Stimulated activated naive CD8-positive, alpha-beta T cell treated with anti-CD3 and anti-CD28 coated beads, Interleukin-15, Interleukin-2, amounts not matched to agents 100 ng/mL and 50 ng/mL, for 24 hours (primary cell): ENCODE results near the gene ERBB3.
"Not testable (repeated sequence)": the region's sequence is repeated elsewhere in the genome, so short reads cannot be mapped to it uniquely, and the experiment has no call there.

Experiments
- H3K27ac Mint-ChIP-seq: one replicate; pipeline ENCODE4 v1.8.0; 2021; ENCODE audit warnings: mild to moderate bottlenecking, mixed read lengths
- H3K27me3 Mint-ChIP-seq: one replicate; pipeline ENCODE4 v1.8.0; 2021; ENCODE audit warnings: mixed read lengths
- H3K36me3 Mint-ChIP-seq: one replicate; pipeline ENCODE4 v1.8.0; 2021; ENCODE audit warnings: low read depth, mixed read lengths
- H3K4me1 Mint-ChIP-seq: one replicate; pipeline ENCODE4 v1.8.0; 2021; ENCODE audit warnings: low read depth, mixed read lengths
- H3K4me3 Mint-ChIP-seq: one replicate; pipeline ENCODE4 v1.8.0; 2021; ENCODE audit warnings: mild to moderate bottlenecking, mixed read lengths
- H3K9me3 Mint-ChIP-seq: one replicate; pipeline ENCODE4 v1.8.0; 2021; ENCODE audit warnings: mixed read lengths

Gene ERBB3

DNA sequence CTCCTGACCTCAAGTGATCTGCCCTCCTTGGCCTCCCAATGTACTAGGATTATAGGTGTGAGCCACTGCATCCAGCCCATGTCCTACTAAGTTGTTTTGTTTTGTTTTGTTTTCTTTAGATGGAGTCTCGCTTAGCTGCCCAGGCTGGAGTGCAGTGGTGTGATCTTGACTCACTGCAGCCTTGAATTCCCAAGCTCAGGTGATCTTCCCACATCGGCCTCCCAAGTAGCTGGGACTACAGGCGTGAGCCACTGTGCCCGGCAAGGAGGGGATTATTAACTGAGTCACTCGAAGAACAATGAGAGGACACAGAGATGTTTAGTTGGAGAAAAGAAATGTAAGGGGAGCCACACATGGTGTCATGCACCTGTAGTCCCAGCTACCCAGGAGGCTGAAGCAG is 18.0 kb upstream of the ERBB3 start:
- no peak overlapping the region for H3K4me3 Mint-ChIP-seq
- H3K27ac Mint-ChIP-seq = no peak overlapping the region
- H3K27me3 Mint-ChIP-seq = no peaks in the 10 kb centered on the region
- no peaks in the 10 kb centered on the region for H3K36me3 Mint-ChIP-seq
- no peaks in the 10 kb centered on the region for H3K9me3 Mint-ChIP-seq
- H3K4me1 Mint-ChIP-seq = peaks cover 3% of the 10 kb centered on the region

DNA sequence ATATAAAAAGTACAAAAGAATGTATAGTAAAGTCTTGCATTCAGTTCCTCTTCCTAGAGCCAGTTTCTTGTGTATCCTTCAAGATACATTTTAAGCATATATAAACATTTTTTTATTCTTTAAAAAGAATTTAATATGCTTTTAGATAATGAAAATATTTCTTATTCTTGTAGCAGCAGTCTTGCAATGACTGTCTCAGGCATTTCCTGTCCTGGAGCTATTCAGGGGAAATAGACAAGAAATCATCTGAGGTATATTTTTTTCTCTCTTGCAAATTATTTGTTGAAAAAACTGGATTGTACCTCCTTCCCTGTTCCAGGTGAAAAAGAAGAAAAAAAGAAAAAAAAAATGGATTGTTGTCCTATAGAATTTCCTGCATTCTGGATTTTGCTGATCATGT is 17.0 kb upstream of the ERBB3 start:
- Mint-ChIP-seq H3K36me3 (no peaks in the 10 kb centered on the region), H3K4me3 (no peak overlapping the region), H3K9me3 (no peaks in the 10 kb centered on the region), H3K27ac (no peak overlapping the region), H3K4me1 (peaks cover 5% of the 10 kb centered on the region), H3K27me3 (no peaks in the 10 kb centered on the region)

DNA sequence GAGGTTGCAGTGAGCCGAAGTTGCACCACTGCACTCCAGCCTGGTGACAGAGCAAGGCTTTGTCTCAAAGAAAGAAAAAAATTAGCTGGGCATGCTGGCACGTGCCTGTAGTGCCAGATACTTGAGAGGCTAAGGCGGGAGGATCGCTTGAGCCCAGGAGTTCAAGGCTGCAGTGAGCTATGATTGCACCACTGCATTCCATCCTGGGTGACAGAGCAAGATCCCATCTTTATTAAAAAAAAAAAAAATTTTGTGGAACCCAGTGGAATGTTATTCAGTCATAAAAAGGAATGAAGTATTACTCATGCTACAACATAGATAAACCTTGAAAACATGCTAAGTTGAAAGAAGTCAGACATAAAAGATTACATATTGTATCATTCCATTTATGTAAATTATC is 8.3 kb upstream of the ERBB3 start:
- Mint-ChIP-seq H3K4me1 (peaks cover 5% of the 10 kb centered on the region), H3K36me3 (no peaks in the 10 kb centered on the region), H3K27ac (no peak overlapping the region), H3K9me3 (no peaks in the 10 kb centered on the region), H3K27me3 (no peaks in the 10 kb centered on the region), H3K4me3 (no peak overlapping the region)

DNA sequence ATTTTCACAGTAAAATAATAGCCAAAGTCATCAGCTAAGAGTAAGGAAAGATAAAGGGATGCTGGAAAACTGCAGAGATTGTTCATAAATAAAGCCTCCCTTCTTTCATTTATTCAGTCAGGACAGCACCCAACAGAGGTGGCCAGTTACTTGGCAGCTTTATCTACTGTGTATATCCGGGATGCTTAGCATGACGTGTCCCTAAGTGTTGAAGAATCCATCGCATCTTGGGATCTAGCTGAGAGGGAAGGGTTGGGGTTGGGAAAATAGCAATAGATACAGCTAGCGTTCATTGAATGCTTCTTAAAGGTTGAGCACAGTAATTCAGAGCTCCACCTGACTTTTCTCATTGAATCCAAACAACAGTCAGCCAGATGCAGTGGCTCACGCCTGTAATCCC is 5.6 kb upstream of the ERBB3 start:
- no peaks in the 10 kb centered on the region for H3K36me3 Mint-ChIP-seq
- peaks cover under 1% of the 10 kb centered on the region for H3K4me1 Mint-ChIP-seq
- H3K9me3 Mint-ChIP-seq = no peaks in the 10 kb centered on the region
- no peak overlapping the region for H3K27ac Mint-ChIP-seq
- H3K27me3 Mint-ChIP-seq = no peaks in the 10 kb centered on the region
- no peak overlapping the region for H3K4me3 Mint-ChIP-seq

DNA sequence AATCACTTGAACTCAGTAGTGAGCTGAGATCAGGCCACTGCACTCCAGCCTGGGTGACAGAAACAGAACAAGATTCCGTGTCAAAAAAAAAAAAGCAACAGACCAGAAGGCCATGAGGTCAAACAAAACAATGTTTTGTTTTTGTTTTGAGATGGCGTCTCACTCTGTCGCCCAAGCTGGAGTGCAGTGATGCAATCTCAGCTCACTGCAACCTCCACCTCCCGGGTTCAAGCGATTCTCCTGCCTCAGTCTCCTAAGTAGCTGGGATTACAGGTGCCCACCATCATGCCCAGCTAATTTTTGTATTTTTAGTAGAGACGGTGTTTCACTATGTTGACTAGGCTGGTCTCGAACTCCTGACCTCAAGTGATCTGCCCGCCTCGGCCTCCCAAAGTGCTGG is 2.0 kb upstream of the ERBB3 start:
- not testable (repeated sequence) for H3K4me3 Mint-ChIP-seq, H3K36me3 Mint-ChIP-seq, H3K27me3 Mint-ChIP-seq, H3K27ac Mint-ChIP-seq, H3K9me3 Mint-ChIP-seq
- peaks cover 14% of the 10 kb centered on the region for H3K4me1 Mint-ChIP-seq

DNA sequence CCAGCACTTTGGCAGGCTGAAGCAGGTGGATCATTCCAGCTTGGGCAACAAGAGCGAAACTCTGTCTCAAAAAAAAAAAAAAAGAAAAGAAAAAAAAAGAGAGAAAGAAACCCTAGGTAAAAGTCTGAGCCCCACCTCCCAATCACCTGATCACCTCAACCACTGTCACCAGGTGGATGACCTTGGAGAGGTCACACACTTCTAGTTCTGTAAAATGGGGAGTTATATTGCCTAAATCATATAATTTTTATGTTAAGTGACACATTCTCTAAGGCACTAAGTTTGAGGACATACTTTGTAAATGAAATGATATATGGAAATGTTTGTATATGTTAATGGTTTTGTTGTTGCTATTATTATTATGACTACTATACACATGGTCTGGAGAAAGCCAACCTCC is 1.5 kb upstream of the ERBB3 start:
- peak overlapping the region; percentile 45 for H3K4me3 Mint-ChIP-seq
- H3K4me1 Mint-ChIP-seq = peaks cover 14% of the 10 kb centered on the region
- no peak overlapping the region for H3K27ac Mint-ChIP-seq
- H3K27me3 Mint-ChIP-seq = peaks cover 4% of the 10 kb centered on the region
- H3K36me3 Mint-ChIP-seq = no peaks in the 10 kb centered on the region
- H3K9me3 Mint-ChIP-seq = no peaks in the 10 kb centered on the region

DNA sequence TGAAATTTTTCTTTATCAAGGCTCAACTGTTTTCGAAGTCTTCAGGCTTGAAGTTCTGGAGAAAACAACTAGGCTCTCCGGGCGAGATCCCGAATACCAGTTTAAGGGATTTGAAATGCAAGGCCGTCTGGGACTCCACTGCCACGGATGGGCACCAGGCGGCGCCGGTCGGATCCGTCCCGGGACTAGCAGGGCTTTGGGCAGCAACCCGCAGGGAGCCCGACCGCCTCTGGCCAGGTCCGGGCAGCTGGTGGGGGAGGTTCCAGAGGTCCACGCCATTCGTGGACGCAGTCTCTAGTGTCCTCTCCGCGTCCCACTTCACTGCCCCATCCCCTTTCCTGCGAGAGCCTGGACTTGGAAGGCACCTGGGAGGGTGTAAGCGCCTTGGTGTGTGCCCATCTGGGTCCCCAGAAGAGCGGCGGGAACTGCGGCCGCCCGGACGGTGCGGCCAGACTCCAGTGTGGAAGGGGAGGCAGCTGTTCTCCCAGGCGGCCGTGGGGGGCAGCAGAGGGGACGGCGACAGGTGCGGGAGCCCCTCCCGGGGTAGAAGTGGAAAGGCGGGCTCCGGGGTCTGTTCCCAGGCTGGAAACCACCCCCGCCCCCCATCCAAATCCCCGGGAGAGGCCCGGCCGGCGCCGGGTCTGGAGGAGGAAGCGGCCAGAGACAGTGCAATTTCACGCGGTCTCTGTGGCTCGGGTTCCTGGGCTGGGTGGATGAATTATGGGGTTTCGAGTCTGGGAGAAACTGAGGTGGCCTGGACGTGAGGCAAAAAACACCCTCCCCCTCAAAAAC is 838 bp upstream of the ERBB3 start:
- no peak overlapping the region for H3K27ac Mint-ChIP-seq
- H3K36me3 Mint-ChIP-seq = no peaks in the 10 kb centered on the region
- H3K4me1 Mint-ChIP-seq = peaks cover 14% of the 10 kb centered on the region
- no peaks in the 10 kb centered on the region for H3K9me3 Mint-ChIP-seq
- peaks cover 4% of the 10 kb centered on the region for H3K27me3 Mint-ChIP-seq
- peak overlapping the region; percentile 81 for H3K4me3 Mint-ChIP-seq

DNA sequence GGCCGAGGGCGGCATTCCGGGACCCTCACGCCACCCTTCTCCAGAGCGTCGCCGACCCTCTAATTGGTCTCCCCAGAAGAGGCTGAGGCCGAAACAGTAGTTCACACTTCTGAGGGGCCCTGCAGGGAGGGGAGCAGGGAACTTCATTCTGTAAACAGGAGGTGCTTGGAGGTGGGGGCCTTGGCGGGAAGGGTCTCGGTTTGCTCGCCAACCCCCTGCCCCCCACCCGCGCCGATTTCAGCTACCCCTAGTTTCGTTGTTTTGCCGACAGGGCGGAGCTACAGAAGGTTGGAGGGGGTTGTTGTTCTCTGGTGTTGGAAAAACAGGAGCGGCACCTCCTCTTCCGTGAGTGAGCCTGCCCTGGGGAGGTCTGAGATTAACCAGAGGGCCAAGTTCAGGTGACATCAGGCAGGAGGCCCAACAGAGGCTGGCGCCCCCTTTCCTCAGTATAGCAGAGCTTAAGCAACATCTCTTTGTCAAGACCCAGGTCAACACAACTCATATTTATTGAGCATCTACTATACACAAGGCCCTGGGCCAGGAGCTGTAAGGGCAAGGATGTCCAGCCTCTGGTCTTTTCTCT is 682 bp downstream of the ERBB3 start:
- Mint-ChIP-seq H3K27ac (no peak overlapping the region), H3K27me3 (peaks cover 4% of the 10 kb centered on the region), H3K4me1 (peaks cover 14% of the 10 kb centered on the region), H3K9me3 (no peaks in the 10 kb centered on the region), H3K36me3 (no peaks in the 10 kb centered on the region), H3K4me3 (peak overlapping the region; percentile 81)

DNA sequence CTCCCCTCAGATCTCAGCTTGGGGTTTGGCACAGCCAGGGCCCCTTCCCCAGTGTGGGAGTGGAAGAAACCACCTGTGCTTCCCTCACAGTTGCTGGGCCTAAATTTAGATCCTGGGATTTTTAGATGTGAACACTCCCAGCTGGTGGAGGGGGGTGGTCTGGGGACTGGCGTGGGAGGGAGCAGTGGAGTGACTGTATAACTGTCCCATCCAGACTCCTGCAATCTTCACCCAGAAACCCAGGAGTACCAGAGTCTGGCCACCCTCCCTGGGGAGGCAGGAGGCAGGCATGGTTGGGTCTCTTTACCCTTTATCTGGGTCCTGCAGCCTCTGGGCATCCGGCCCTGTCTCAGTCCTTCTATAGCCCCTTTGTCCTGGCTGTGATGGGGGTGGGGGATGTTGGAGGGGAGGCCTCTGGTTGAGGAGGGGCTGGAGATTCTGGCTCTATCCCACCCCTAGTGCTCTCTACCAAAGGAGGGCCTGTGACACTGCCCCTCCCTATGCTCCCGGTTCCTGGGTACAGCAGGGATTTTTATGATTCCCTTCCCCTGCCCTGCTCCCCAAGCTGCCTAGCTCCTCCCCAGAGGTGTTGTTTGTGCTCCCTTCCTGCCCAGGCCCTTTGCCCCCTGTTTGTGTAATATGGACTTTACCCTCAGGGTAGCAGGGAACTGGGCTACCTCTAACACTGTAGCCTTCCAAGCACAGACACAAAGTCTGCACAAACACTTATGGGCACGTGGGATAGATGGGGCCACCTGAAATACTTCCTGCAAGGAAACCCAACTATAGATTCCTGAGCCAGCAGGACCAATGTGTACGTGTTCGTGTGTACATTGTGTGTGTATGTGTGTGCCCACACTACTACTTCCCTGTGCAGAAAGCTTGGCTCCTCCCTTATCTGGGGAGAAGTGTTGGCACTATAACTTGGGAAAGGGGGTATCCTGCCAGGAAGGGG is 1.7 kb downstream of the ERBB3 start:
- no peaks in the 10 kb centered on the region for H3K9me3 Mint-ChIP-seq
- peaks cover 14% of the 10 kb centered on the region for H3K4me1 Mint-ChIP-seq
- peaks cover 4% of the 10 kb centered on the region for H3K27me3 Mint-ChIP-seq
- H3K36me3 Mint-ChIP-seq = no peaks in the 10 kb centered on the region
- H3K4me3 Mint-ChIP-seq = no peak overlapping the region
- H3K27ac Mint-ChIP-seq = no peak overlapping the region

DNA sequence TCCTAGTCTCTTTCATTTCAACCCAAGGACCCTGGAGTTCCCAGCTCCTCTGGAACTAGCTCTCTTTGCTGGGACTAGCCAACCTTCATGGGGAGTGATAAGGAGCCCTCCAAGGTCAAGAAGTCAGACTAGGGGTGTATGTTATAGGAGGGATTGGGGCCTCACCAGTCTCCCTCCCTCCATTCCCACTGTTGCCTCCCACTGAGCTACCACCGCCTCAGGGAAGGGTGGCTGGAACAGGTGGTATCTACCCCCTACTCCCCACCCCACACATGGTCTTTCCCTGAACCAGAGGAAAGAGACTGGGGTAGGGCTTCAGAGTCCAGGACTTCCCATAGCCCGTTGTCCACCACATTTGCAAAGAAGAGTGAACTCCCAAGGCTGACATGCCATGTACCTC is 2.4 kb downstream of the ERBB3 start:
- no peaks in the 10 kb centered on the region for H3K9me3 Mint-ChIP-seq
- peaks cover 4% of the 10 kb centered on the region for H3K27me3 Mint-ChIP-seq
- no peak overlapping the region for H3K27ac Mint-ChIP-seq
- H3K36me3 Mint-ChIP-seq = no peaks in the 10 kb centered on the region
- H3K4me3 Mint-ChIP-seq = no peak overlapping the region
- H3K4me1 Mint-ChIP-seq = peaks cover 14% of the 10 kb centered on the region

DNA sequence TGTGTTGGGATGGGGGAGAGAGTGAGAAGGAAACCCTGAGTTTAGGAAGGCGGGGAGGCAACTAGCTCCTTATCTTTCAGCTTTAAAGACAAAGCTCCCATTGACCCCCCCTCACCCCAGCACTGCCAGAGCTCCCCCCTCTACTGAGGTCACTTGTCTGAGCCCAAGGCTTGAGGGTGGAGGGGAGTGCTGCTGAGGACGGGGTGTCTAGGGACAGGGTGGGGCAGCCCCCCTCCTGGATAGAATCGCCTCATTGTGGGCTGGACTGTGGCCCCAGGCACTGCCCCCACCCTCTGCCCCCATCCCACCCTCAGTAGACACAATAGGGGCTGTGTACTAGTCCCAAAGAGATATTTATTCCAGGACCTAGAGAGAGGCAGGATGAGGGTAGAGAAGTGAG is 3.0 kb downstream of the ERBB3 start:
- H3K4me3 Mint-ChIP-seq = no peak overlapping the region
- H3K36me3 Mint-ChIP-seq = no peaks in the 10 kb centered on the region
- peaks cover 14% of the 10 kb centered on the region for H3K4me1 Mint-ChIP-seq
- no peak overlapping the region for H3K27ac Mint-ChIP-seq
- H3K9me3 Mint-ChIP-seq = no peaks in the 10 kb centered on the region
- H3K27me3 Mint-ChIP-seq = peaks cover 4% of the 10 kb centered on the region

DNA sequence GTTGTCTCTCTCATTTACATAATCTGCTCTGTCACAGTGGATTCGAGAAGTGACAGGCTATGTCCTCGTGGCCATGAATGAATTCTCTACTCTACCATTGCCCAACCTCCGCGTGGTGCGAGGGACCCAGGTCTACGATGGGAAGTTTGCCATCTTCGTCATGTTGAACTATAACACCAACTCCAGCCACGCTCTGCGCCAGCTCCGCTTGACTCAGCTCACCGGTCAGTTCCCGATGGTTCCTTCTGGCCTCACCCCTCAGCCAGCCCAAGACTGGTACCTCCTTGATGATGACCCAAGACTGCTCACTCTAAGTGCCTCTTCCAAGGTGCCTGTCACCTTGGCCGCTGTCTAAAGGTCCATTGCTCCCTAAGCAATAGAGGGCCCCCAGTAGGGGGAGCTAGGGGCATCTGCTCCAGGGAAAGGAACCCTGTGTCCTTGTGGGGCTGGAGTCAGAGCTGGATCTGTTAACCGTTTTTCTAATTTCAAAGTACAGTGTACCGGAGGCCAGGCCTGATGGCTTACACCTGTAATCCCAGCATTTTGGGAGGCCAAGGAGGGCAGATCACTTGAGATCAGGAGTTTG is 5.1 kb downstream of the ERBB3 start:
- no peaks in the 10 kb centered on the region for H3K36me3 Mint-ChIP-seq
- H3K27me3 Mint-ChIP-seq = peaks cover 4% of the 10 kb centered on the region
- no peak overlapping the region for H3K4me3 Mint-ChIP-seq
- H3K9me3 Mint-ChIP-seq = no peaks in the 10 kb centered on the region
- no peak overlapping the region for H3K27ac Mint-ChIP-seq
- H3K4me1 Mint-ChIP-seq = peaks cover 7% of the 10 kb centered on the region

DNA sequence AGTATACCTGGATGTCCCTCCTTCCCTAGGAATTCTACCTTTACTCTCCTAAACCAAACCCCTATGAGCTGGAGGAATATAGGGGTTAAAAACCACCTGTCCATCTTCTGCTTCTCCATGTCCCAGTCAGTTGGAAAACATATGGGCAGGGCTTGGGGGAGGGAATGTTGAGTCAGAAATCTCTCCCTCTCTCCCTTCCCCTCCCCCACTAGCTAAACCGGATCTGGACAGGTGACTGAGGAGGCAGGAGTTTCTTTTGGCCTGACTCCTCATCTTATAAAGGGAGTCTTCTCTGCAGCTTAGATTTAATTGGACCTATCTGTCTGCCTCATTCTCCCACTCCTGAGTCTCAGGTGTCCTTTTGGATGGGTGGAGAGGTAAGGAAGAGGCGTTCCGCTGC is 6.1 kb downstream of the ERBB3 start:
- Mint-ChIP-seq H3K27me3 (peaks cover 4% of the 10 kb centered on the region), H3K9me3 (no peaks in the 10 kb centered on the region), H3K4me1 (peaks cover 1% of the 10 kb centered on the region), H3K27ac (no peak overlapping the region), H3K4me3 (no peak overlapping the region), H3K36me3 (no peaks in the 10 kb centered on the region)

DNA sequence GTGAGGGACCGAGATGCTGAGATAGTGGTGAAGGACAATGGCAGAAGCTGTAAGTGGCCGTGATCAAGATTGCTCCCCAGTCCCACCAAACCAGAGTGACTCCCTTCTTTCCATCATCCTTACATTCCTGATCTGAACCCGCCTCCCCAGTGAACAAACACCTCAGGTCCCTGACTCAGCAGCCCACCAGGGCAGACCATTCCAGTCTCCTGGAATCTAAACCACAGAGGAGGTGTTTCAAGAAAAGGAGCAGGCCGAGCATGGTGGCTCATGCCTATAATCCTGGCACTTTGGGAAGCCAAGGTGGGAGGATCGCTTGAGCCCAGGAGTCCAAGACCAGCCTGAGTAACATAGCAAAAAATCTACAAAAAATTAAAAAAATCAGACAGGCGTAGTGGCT is 6.6 kb downstream of the ERBB3 start:
- Mint-ChIP-seq H3K27ac (no peak overlapping the region), H3K36me3 (no peaks in the 10 kb centered on the region), H3K4me3 (no peak overlapping the region), H3K27me3 (peaks cover 4% of the 10 kb centered on the region), H3K4me1 (no peaks in the 10 kb centered on the region), H3K9me3 (no peaks in the 10 kb centered on the region)

DNA sequence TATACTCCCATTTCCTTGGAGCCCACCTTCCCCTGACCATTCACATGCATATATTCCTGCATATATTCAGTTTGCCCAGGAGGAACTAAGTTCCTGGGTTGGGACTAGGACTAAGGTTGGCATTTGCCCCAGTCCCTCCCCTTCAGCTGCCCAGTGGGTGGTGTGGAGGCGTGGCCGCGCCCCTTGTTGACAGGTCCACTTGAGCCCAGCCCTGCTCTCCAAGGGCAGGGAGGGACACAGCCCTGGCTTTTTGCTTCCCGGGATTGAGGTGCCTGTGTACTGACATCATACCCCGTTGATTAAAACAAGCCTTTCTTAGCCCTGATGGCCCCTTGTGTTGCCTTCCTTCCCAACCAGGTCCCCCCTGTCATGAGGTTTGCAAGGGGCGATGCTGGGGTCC is 7.3 kb downstream of the ERBB3 start:
- no peaks in the 10 kb centered on the region for H3K36me3 Mint-ChIP-seq
- no peaks in the 10 kb centered on the region for H3K9me3 Mint-ChIP-seq
- no peaks in the 10 kb centered on the region for H3K4me1 Mint-ChIP-seq
- H3K27ac Mint-ChIP-seq = no peak overlapping the region
- H3K27me3 Mint-ChIP-seq = no peaks in the 10 kb centered on the region
- H3K4me3 Mint-ChIP-seq = no peak overlapping the region
